ENCODE data around the gene SLC25A11. TPM values are rescaled to one million over a fixed set of nuclear protein-coding genes. Genes with fewer than 3 reads are reported as not detected.

The SLC25A11 gene
- total RNA-seq, 1 experiment from 2014 or later: 75.1 TPM

GRCh38 chr17:4945176-4945943, 5.5 kb upstream of the SLC25A11 start:
- CTCF ChIA-PET: interaction anchor here (1.0 kb wide), 2 partner anchors 42 to 379 kb away, joined by 3 read pairs; partner anchors contain the start of gene CHRNE
- ATAC-seq: peak; percentile 48
- H3K4me1 ChIP-seq (ENCODE audit: control insufficient read depth in 1 of 2, insufficient read depth in 2 of 2, low read length in 2 of 2): peaks cover 28 to 63% of the 10 kb centered on the region in 2 experiments
- no peak; the same call in 1 of the 2 replicates for TF ChIP-seq CBX3 (IDR thresholded peaks at IDR 0.05; ENCODE audit: low read depth)
- TF ChIP-seq TCF7L2 (IDR thresholded peaks at IDR 0.05; ENCODE audit: borderline replicate concordance, extremely low read depth, insufficient read depth, insufficient read length): peak; percentile 8
- peak; percentile 49 for TF ChIP-seq POLR2A (IDR thresholded peaks at IDR 0.05; ENCODE audit: borderline replicate concordance, extremely low read depth, insufficient read depth, insufficient read length)
- TF ChIP-seq FOSL1 (IDR thresholded peaks at IDR 0.05; ENCODE audit: low read depth): peak; percentile 94
- no peak for TF ChIP-seq ZNF274 (IDR thresholded peaks at IDR 0.05; ENCODE audit: low read depth, low read length)
- TF ChIP-seq CTCF (IDR thresholded peaks at IDR 0.05 in 2 of 3, conservative IDR thresholded peaks at IDR 0.05 in 1 of 3; ENCODE audit: borderline replicate concordance in 1 of 3, insufficient read depth in 1 of 3, low read depth in 2 of 3, low read length in 2 of 3): no peak
- TF ChIP-seq EZH2phosphoT487 (IDR thresholded peaks at IDR 0.05; ENCODE audit: borderline replicate concordance): no peak
- no peak for TF ChIP-seq CEBPB (IDR thresholded peaks at IDR 0.05; ENCODE audit: low read depth)
- no peak for TF ChIP-seq SRF (IDR thresholded peaks at IDR 0.05; ENCODE audit: low read depth)
- no peak for TF ChIP-seq REST (IDR thresholded peaks at IDR 0.05; ENCODE audit: low read depth)
- no peak for TF ChIP-seq EGR1 (IDR thresholded peaks at IDR 0.05; ENCODE audit: low read depth)
- peak; percentile 68 for TF ChIP-seq SIN3A (IDR thresholded peaks at IDR 0.05; ENCODE audit: low read depth)
- peak; percentile 96 for TF ChIP-seq JUND (IDR thresholded peaks at IDR 0.05)
- peak; percentile 47; the same call in 1 of the 2 replicates for TF ChIP-seq MAX (IDR thresholded peaks at IDR 0.05)
- peak; percentile 78 for TF ChIP-seq SP1 (IDR thresholded peaks at IDR 0.05; ENCODE audit: low read depth)
- peak; percentile 63; the same call in 1 of the 2 replicates for TF ChIP-seq POLR2AphosphoS5 (IDR thresholded peaks at IDR 0.05; ENCODE audit: low read depth, low read length)
- TF ChIP-seq ATF3 (IDR thresholded peaks at IDR 0.05): no peak
- TF ChIP-seq RAD21 (IDR thresholded peaks at IDR 0.05; ENCODE audit: low read depth): no peak
- no peak for TF ChIP-seq ZFX (IDR thresholded peaks at IDR 0.05)
- TF ChIP-seq YY1 (IDR thresholded peaks at IDR 0.05; ENCODE audit: extremely low read depth, insufficient replicate concordance, low read depth, low read length): peak; percentile 29
- no peak for TF ChIP-seq EZH2 (IDR thresholded peaks at IDR 0.05)

More at GRCh38 chr17:4945176-4945943, 5.5 kb upstream of the SLC25A11 start:
- intact Hi-C loops (cut with micrococcal nuclease): loop anchor here (1.0 to 5.0 kb wide), 2 partner anchors 42 to 117 kb away; partner anchors contain the start of gene CAMTA2
- Histone ChIP-seq H4K20me1 (ENCODE audit: insufficient read depth) (peaks cover 12% of the 10 kb centered on the region; the same call in 1 of the 2 replicates), H3K79me2 (ENCODE audit: insufficient read depth, low read length) (peaks cover 82% of the 10 kb centered on the region), H3K9me3 (ENCODE audit: control insufficient read depth in 1 of 2, insufficient read depth in 1 of 2, low read depth in 1 of 2, low read length in 2 of 2) (no peaks in the 10 kb centered on the region), H3K27me3 (ENCODE audit: insufficient read depth, low read length) (no peaks in the 10 kb centered on the region), H3K27ac (ENCODE audit: low read depth, low read length) (peak overlapping the region; percentile 65), H3K36me3 (ENCODE audit: control insufficient read depth in 1 of 2, insufficient read depth in 2 of 2, low read length in 2 of 2) (peaks cover 9 to 25% of the 10 kb centered on the region in 2 experiments; a peak in 2 of 4 replicates), H3K4me3 (replicated peaks in 1 of 2; ENCODE audit: low read depth in 1 of 2, low read length in 2 of 2) (peak overlapping the region; percentile 96 to 97), H3K4me2 (ENCODE audit: low read length) (peak overlapping the region; percentile 100), H3K9ac (ENCODE audit: low read length) (peak overlapping the region; percentile 97), H2AFZ (ENCODE audit: low read depth, low read length, poor library complexity, severe bottlenecking) (no peak overlapping the region), H3K9me2 (ENCODE audit: insufficient read depth) (no peaks in the 10 kb centered on the region)
- DNase-seq (ENCODE audit: low read depth, low spot score): peak; percentile 82
- ChIA-PET RAD21 (ENCODE audit: low non-redundant PET in 1 of 2, low total read pairs in 2 of 2, uncharacterized antibody in 2 of 2, unreplicated experiment in 2 of 2) (no interaction called here), POLR2A (interaction anchor here (1.3 to 4.7 kb wide), 3 partner anchors 19 to 36 kb away, joined by 3 to 45 read pairs (median 4); partner anchors contain the start of gene SPAG7)
- no TSS peak for BruUV-seq (replicated peaks)
